ENCODE measurements around the gene CYREN.
A peak's percentile ranks its signal among the peaks of the same experiment; 100 is the strongest.

Gene CYREN

DNA sequence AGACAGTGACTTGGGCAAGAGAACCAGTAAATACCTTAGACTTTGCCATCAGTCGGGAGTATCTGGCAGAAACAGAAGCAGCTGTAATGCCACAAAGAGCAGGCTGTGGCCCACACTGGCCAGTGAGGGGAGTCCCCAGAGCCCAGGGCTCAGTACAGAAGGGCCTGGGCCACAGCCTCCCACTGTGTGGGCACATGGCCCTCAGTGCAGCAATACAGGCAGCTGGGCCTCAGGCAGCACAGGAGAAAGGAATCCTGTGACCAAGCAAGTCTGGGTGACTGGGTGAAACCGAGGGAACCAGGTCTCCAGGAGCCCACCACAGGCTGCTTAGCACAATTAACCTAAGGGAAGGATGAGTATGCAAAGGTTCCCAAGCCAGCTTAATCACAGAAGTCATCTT lies 26.8 kb upstream of the CYREN start:
- DNase-seq (ENCODE audit: low spot score): no peak

DNA sequence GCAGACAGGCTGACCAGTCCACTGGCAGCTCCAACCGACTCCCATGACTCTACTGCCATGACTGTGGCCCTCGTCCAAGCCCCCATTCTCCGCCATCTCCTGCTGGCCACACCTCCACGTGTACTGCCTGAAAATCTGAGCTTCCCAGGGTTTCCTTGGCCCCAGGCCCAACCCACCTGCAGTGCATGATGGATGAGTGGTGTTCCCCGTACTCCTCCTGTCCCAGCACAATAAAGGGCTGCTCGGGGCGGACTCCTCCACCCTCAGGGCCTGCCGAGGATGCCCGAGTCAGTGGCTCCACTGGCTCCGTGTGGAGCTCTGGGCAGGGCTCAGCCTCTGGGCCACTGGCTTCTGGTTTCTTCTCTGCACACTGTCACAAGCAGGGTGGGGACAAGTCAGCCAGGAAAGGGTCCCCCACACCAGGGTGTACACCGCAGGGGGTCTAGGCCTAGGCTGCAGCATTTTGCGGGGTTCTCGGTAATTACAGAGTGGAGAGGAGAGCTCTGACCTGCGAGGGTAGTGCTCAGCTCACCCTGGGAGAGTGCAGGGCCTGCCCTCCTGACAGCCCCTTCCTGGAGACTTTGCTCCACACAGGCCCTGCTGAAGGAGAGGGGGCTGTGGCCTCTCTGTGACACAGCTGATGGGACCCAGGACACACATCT lies 25.6 kb upstream of the CYREN start:
- no peak for DNase-seq (ENCODE audit: low spot score)

DNA sequence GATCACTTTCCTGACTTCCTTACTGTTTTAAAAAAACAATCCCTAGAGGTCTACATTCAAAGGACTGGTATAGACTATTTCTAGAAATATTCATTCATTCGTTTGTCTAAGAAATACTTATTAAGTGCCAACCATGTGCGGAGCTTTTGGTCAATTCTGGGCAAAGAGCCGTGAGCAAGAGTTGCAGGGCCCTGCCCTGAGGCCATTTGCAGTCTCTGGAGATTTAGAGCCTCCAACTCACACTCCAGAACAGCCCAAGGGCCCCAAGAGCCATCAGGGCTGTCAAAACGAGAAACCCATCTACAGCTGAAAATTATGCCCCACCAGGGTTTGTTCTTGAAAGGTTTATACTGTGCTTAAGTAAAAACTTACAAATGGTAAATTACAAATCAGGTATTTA lies 24.6 kb upstream of the CYREN start:
- no peak for DNase-seq (ENCODE audit: low spot score)

DNA sequence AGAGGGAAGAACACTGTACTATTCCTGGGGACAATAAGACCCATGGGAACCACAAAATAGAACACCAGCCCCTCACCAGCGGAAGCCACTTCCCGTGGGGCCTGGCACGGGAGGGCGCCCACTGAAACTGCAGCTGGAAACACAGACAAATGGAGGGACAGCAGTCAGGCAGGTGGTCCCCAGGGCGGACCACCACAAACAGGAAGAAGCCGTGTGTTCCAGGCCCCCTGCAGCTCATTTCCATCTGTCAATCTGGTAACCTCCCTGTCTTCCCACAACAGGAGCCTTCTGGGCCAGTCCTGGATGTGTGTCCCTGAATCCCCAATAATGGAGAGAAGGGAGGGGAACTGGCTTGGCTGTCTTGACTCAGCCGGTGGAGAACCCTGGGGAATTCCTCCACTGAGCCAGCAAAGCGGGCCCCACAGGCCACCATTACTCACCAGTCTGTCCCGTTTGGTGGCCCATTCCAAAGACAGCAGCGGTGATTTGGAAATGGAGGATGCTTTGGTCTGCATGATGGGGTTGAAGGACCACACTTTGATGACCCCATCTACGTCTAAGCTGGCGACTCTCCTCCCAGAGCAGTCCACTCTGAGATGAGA lies 24.1 kb upstream of the CYREN start:
- peak; percentile 75 for DNase-seq (ENCODE audit: low spot score)

DNA sequence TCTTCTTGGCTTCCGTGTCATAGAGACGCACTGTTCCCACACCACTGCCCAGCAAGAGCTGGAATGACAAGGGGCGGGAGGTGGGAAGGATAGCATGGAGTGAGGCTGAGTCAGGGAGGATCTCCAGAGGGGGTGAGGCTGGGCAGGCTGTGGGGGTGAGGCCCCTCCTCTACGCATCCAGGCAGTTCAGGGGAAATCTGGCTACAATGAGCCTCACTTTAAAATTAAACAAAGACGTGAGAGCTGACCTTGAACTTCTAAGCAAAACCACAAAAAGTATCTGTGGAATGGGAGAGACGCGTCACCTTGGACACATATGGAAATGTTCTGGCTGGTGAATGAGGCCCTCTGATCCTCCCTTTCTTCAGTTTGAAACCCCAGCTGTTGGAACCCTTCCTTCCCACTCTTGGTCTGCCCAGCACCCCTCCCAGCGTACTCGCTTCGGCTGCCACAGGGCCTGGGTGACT lies 23.1 kb upstream of the CYREN start:
- peak; percentile 74 for DNase-seq (ENCODE audit: low spot score)

DNA sequence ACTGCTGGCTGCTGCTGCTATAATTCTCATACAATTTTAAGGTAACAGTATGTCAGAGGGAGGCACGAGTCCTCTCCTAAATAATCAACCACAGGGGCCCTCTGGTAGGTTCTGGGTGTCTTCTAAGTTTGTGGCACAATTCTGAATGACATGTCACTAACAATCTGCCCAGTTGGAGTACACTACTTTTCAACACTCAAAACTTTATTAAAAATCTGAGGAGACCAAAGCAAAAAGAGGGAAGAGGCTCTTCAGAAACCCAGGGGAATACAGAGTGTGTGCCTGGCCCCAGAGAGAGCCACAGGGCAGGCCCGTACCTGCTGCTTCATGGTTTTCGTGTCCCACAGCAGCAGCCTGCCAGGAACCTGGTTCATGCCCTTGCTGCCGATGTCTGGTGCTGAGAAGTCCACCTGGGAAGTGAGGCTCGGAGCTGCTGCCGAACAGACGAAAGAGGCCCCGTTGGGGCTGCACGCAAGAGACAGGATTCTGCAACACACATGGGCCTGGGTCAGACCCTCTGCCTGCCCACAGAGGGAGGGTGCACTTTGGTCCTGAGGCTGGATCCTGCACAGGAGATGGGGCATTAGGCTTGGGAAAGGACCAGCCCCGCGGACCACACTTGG lies 22.5 kb upstream of the CYREN start:
- no peak for DNase-seq (ENCODE audit: low spot score)

DNA sequence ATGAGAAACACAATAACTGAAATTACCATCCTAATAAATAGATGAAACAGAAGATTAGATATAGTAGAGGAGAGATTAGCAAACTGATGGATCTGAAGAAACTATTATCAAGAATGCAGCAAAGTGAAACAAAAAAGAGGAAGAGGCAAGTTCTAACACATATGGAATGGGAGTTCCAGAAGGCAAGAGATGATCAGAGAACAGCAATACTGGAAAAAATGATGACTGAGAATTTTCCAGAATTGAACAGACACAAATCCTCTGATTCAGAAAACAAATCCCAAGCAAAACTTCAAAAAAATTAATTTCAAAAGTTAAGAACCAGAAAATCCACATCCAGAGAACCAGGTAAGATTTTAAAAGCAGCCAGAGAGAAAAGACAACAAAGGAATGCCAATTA lies 20.2 kb upstream of the CYREN start:
- no peak for DNase-seq (ENCODE audit: low spot score)

DNA sequence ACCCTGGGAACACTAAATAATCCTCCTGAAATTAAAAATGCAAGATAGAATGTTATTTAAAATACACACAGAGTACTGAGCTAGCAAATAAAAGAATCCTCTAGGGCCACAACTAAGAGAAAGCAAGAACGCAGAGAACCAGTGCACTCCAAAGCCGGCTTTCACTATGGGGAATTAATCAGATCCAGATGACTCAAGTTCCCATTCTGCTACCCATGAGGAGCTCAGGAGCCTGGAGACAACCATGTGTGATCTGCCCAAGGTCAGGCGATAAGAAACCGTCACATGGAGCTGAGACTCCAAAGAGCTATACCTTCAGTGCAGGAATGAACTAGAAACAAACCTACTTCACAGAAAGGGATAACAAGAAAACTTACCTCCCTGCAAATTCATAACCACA lies 19.5 kb upstream of the CYREN start:
- no peak for DNase-seq (ENCODE audit: low spot score)

DNA sequence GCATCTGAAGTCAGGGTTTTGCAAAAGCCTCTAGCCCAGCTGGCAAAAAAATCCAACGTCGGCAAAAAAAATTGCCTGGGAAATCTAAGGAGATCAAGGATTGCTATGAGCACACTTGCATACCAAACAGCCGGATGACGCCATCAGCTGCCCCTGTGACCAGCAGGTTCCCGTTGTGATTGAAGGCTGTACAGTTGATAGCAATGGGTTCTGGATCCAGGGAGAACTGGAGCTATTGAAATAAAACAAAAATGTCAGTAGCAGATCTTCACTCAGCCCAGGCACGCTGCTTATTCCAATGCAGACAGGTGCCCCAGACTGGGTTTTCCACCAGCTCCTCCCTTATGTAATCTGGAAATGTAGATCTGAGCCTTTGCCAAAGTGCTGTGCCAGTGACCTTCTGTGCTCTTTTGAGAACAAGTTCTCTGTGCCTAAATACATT lies 18.7 kb upstream of the CYREN start:
- no peak for DNase-seq (ENCODE audit: low spot score)

DNA sequence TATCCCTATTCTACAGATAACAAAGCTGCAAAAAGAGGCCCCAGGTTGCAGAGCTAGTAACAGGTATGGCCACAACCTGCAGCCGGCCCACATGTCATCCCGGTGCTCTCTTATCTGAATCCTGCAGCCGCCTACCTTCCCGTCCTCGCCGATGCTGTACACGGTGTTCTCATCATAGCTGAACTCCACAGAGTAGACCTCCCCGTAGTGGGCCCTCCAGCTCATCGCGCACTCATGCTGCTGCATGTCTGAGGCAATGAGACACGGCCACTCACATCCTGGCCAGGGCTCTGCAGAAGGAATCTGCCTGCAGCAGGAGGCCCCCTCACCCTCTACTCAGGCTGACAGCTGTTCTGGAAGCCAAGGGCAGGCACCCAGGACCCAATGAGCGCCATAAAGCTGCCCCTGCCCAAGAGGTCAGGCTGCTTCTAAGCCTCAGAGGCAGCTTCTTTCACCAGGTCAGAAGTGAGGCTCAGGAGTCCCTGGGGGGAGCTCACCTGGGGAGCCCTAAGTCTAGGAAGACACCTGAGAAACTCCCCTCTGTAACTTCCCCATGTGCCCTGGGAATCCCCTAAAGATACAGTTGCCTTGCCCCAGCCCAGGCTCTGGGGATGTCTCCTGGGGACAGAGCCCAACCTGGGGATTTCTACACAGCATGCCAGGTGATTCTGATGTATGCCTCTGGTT lies 17.9 kb upstream of the CYREN start:
- DNase-seq (ENCODE audit: low spot score): no peak

DNA sequence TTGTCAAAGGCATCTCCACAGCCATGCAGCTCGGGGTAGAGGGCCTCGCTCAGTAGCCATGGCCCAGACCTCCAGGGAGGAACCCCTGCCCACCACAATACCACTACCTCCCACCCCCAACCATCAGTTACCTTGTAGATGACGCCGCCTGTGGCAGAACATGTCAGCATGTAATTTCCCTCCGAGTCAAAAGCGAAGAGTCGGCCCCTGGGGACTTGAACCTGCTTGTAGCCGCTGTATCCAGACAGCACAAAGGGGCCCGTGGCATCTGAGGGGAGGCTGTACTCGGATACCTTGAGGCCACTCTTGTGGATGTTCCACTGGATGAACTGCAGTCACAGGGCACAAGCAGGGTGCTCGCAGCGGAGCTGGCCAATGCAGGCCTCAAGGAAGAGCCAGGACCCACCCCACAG lies 16.3 kb upstream of the CYREN start:
- no peak for DNase-seq (ENCODE audit: low spot score)

DNA sequence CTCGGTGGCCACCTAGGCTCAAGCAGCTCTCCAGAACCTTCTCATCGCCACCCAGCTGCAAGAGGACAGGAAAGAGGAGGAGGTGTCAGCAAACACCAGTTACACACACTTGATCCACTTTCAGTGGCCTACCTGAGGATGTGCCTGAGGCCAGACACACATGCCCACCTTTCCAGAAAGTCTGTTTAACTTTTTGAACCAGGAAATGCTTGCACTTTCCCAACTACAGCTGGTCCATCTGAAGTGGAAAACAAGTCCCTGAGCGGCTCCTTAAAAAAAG lies 15.7 kb upstream of the CYREN start:
- DNase-seq (ENCODE audit: low spot score): no peak

DNA sequence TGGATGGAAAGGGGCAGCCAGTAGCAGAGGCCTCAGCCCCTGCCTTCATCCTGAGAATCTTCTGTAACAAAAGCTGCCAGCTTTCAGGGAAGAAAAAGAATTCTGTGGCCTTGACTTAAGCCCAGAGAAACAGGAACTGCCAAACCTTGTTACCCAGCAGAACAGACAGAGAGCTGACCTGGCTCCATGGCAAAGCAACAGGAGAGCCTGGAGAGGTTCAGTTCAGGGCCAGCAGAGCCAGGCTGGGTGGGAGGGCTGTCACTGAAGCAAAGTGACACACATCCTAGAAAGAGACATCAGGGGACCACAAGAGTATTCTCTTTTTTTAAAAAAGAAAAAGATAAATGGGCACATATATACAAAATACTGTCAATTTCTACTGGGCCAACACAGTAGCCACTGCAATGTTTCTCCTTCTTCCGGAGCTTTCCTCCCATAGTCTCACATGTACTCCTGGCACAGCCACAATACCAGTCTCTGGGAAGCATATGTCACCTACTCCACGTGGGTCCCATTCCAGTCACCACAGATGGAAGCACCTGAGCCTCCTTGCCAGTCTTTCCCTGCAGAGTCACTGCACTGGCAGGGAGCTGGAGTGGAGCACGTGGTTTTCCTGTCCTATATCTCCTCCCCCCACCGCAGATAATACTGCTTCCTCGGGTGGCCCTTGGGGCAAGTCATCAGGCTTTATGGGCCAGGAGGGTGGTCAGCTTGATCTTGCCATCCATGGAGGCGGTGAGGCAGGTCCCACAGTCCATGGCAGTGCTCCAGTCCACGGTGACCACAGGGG lies 15.2 kb upstream of the CYREN start:
- no peak for DNase-seq (ENCODE audit: low spot score)

DNA sequence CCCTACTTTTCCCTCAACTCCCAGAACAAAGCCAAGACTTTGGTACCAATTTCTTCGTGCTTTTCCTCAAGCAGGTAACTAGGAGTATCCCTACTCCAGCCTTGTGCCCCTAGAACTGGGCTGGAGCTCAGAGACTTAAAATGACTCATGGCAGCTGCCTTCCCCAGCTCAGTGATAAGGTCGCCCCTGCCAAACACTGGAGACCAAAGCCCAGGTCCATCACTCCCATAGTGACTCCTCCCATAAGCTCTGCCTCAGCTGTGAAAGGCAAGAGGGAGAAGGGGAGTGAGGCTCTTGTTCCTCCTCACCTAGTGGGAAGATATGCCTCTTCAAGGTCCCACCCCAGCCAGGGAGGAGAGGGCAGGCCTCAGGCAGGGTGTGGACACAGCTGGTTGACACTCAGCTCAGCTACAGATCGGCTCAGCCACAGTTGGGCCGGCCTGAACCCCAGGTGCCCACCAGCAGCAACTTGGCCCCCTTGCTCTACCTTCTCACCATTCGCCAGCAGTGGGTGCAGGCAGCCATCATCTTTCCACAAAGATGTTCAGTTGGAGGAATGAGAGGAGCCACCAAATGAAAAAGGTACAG lies 13.8 kb upstream of the CYREN start:
- no peak for DNase-seq (ENCODE audit: low spot score)

DNA sequence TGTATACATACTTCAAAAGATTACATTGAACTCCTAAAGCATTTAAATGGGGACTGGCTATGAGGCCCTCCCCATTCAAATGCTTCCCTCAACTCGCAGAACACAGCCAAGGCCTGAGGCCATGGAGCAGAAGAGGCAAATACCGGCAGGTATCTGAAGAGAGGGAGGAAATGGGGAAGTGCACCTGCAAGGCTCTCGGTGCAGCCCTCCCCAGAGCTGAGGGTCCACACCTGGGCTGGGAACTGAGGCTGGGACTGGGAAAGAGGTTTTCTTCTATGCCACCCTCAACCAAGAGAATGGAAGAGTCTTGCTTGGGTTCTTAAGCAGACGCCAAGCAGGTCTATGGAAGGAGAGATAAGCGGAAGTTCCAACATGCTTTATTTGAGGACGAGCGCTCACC lies 13.0 kb upstream of the CYREN start:
- no peak for DNase-seq (ENCODE audit: low spot score)

DNA sequence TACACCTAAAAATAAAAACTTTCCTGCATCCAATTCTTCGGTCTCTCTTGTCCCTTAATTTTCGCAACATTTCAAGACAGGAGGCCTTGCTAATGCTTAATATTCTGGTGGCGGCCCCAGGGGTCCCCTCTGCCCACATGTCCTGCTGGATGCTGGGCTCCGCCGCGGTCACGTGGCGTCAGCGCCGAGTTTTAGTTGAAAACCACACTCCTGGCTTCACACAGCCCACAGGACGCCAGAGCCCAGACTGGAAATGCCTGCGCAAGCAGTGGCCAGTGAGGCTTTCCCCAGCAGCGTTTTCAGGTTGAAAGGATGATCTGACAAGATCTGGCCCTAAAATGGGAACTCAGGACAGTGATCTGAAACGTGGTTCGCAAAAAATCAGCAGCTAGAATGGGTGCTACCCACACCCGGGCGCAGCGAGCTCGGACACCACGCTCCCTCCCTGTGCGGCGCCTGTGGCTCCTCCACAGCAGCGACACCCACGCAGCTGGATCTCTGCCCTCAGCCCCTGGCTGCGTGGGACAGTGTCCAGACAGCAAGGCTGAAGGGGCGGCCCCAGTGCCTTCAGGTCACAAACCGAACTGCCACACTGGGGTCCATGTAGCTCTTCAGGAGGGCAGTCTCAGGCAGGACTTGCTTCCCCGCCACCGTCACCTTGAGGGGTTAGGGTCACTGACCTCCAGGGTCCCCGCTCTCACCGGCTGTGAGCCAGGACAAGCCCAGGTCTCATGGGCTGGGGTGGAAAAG lies 11.6 kb upstream of the CYREN start:
- no peak for DNase-seq (ENCODE audit: low spot score)

DNA sequence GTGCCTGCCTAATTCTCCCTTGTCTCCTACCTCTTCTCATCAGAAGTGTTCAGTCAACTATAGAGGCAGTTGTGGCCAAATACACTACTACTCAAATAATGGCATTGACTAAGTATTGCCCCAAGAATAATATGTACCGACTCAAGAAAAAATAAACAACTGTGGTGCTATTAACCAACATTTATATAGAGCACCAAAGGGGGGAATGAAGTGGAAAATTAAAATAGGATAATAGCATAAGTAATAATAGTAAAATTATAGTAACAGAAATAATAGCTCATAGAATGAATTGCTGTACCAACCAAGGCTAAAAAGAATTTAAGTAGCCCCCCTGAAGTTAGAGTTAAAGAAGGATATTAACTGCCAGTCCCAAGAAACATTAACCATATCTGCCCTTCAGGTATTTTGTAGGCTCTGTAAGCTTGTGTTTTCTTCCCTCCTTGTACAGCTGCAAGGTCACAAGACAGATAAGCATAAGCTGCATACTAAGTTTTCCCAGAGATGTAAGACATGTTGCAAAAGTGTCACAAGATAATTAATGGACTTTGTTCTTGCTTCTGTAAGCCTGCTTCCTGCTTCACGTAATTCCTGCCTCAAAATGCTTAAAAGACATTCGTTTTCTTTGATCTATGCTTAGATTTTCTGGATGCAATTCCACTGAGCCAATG lies 10.9 kb upstream of the CYREN start:
- no peak for DNase-seq (ENCODE audit: low spot score)

DNA sequence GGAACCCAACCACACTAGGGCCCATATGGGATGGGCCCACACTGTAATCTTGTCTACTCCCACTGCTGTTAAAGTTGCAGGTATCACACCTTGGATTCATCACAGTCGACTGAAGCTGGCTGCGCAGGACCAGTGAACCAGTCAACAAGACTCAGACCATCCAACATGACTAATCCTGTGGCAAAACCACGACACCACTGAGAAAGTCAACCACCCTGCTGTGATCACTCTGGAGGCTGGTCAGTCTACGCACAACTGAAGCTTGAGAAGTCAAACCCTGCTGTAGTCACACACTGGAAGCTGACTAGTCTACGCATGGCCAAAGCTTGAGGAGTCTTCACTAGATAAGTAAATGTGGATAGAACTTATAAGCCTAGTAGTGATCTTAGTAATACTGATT lies 9.6 kb upstream of the CYREN start:
- no peak for DNase-seq (ENCODE audit: low spot score)

DNA sequence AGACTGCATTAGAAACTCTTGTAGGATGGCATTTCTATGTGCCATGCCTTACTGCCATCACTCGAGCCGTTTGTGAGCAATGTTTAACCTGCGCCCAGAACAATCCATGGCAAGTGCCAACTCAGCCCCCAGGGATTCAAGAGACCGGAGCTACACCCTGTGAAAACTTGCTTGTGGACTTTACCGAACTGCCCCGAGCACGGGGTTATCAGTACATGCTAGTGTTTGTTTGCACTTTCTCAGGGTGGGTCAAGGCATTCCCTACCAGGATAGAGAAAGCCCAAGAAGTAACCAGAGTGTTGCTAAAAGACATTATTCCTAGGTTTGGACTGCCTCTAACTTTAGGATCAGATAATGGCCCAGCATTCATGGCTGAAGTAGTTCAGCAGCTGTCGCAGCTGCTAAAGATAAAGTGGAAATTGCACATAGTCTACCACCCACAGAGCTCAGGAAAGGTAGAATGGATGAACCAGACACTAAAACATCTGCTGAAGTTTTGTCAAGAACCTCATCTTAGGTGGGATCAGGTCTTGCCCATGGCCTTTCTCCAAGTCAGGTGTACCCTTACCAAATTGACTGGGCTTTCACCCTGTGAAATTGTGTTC lies 8.9 kb upstream of the CYREN start:
- DNase-seq (ENCODE audit: low spot score): no peak

DNA sequence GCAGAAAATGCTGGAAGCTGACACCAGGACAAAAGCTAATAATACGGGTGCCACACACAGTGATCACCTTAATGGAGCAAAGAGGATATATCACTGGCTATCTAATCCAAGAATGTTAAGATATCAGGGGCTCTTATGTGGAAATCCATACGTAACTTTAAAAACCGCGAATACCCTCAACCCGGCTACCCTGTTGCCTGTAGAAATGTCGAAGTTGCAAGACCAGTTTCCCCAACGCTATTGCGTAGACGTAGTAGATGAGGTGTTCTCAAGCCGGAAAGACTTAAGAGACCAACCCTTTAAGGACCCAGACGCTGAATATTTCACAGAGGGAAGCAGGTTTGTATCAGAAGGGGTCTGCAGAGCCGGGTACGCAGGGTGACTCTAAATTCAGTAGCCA lies 7.9 kb upstream of the CYREN start:
- DNase-seq (ENCODE audit: low spot score): no peak

All from hepatic stellate cell (primary cell).